ENCODE data around the gene HRH4. TPM values are rescaled to one million over a fixed set of nuclear protein-coding genes. Genes with fewer than 3 reads are reported as not detected.

The HRH4 gene, protein sequence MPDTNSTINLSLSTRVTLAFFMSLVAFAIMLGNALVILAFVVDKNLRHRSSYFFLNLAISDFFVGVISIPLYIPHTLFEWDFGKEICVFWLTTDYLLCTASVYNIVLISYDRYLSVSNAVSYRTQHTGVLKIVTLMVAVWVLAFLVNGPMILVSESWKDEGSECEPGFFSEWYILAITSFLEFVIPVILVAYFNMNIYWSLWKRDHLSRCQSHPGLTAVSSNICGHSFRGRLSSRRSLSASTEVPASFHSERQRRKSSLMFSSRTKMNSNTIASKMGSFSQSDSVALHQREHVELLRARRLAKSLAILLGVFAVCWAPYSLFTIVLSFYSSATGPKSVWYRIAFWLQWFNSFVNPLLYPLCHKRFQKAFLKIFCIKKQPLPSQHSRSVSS
- total RNA-seq (2014; rRNA removed; shearing (Covaris generic)): not detected in 2 replicates
- 0.05 and 0.06 TPM in 2 replicates for polyA plus RNA-seq (2015; cell fraction: cytosol; rRNA removed)
- 0.09 and 0.43 TPM in 2 replicates for polyA plus RNA-seq (2015; cell fraction: nucleus; rRNA removed)

DNA sequence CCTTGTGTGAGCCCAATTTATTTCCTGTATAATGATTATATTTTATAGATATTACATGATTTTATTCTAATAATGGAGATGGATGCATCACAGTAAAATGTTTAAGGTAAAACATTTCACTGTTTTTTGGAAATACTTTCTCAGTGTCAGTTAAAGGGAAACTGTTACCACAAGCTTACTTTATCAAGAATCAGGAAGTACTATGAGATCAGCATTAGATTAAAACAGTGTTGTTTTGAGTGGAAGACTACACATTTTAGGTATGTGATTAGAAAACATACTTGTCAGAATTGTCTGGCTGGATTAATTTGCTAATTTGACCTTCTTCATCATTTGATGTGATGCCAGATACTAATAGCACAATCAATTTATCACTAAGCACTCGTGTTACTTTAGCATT lies at the start of gene HRH4:
HRH4 (plus strand) TSS at position 250 of the 400 bp plus-strand sequence; CDS start at position 342, 92 bp downstream.
- DNase-seq (ENCODE audit: low read depth, low spot score): no peak
- in situ Hi-C loops (cut with HindIII; ENCODE audit: low pct_unique_long_range_greater_than_20kb, low sequenced_read_pairs): no loop called here

DNA sequence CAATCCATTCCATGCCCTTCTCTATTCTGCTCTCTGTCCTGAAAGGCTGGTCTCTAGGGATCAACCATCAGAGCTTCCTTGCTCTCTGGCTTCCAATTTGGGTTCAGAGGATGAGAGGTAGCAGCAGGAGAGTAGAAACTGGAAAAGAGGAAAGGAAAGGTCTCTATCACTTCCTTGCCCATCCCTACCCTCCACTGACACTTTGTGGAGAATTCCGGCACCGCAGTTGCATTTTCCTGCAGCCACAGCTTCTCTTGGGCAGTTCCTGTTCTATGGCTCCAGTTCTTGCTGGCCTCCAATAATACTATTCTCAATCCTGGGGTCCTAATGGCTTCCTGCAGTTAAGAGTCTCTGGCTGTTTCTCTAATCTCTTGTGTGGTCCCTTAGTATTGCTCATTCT lies 47.3 kb upstream of the HRH4 start:
- peak; percentile 67 for DNase-seq (ENCODE audit: low read depth, low spot score)
- in situ Hi-C loops (cut with HindIII; ENCODE audit: low pct_unique_long_range_greater_than_20kb, low sequenced_read_pairs): no loop called here

DNA sequence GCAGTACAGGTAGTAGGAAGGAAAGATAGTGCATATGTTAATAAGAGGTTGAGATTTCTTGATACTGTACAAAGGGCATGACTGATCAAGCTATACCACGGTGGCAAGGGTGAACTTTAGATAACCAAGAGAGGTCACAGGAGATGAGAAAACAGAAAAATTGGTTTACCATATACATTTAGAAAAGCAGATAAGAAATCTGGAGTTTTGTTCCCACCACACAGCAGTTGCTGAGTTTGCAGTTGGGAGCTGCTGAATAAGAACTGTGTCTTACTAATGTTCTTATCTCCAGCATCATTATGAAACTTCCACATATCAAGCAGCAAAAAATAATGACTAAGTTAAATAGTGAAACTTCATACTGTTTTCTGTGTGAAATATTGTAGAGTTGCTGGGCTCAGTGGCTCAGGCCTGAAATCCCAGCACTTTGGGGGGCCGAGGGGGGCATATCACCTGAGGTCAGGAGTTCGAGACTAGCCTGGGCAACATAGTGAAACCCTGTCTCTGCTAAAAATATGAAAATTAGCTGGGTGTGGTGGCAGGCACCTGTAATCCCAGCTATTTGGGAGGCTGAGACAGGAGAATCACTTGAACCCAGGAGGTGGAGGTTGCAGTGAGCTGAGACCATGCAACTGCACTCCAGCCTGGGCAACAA lies 46.0 kb upstream of the HRH4 start:
- in situ Hi-C loops (cut with HindIII; ENCODE audit: low pct_unique_long_range_greater_than_20kb, low sequenced_read_pairs): no loop called here
- no peak for DNase-seq (ENCODE audit: low read depth, low spot score)

DNA sequence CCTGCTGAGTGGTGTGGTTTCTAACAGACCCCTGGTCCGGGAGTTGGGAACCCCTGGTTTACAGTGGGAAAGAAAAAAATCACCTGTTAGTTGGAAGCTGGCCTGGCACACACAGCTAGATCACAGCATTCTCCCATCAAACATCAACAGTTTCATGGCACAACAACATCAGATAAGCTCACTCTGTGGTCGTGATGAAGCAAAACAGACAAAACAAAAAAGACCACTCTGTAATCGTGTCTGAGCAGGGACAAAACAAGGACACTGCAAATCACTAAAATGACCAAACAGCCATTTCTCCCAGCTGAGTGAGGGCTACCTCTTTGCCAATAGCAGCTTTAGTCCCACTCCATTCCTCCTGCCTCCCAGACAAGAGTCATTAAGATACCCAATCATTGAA lies 43.0 kb upstream of the HRH4 start:
- DNase-seq (ENCODE audit: low read depth, low spot score): no peak
- in situ Hi-C loops (cut with HindIII; ENCODE audit: low pct_unique_long_range_greater_than_20kb, low sequenced_read_pairs): no loop called here

DNA sequence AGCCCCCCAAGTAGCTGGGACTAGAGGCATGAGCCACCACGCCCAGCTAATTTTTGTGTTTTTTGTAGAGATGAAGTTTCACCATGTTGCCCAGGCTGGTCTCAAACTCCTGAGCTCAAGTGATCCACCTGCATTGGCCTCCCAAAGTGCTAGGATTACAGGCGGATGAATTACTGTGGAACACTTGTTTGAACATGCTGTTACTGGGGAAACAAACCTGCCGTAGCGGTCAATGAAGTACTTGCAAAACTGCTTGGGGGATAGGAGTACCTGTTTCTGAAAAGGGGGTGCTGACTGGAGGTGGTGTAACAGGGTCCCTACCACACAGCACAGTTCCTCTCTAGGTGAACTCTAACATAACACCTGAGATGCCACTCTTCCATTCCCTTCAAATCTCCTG lies 39.9 kb upstream of the HRH4 start:
- no peak for DNase-seq (ENCODE audit: low read depth, low spot score)
- in situ Hi-C loops (cut with HindIII; ENCODE audit: low pct_unique_long_range_greater_than_20kb, low sequenced_read_pairs): no loop called here

DNA sequence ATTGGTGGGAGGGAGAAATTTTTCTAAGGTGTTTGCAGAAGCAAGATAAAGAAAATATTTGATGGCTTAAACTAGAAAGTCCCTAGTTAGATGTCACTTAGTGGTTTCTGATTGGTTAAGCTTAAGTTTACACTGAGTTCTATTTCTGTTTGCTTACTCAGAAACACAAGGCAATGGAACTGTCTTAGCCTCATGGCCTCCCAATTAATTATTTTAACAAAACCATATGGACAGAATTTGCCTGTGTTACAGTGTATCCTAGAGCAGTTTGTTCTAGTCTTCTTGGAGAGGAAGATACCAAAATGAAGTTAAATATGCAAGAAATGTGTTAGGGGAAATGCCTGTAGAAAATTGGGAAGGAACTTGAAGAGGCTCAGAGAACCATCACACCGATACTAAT lies 38.6 kb upstream of the HRH4 start:
- in situ Hi-C loops (cut with HindIII; ENCODE audit: low pct_unique_long_range_greater_than_20kb, low sequenced_read_pairs): no loop called here
- DNase-seq (ENCODE audit: low read depth, low spot score): no peak

DNA sequence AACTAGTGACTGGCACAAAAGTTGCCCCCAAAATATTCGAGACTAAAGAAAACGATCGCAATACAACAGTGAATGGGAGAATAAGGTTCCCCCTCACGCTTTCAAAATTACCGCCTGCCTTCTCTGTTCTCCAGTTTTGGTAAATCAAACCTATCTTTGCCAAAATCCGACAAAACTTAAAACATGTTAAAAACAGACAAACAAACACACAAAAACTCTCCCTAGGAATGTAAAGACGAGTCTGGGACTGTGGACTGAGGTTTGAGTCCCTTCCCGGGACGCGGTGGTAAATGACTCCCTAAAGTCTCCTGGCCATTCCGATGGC lies 34.4 kb upstream of the HRH4 start:
- in situ Hi-C loops (cut with HindIII; ENCODE audit: low pct_unique_long_range_greater_than_20kb, low sequenced_read_pairs): no loop called here
- no peak for DNase-seq (ENCODE audit: low read depth, low spot score)

DNA sequence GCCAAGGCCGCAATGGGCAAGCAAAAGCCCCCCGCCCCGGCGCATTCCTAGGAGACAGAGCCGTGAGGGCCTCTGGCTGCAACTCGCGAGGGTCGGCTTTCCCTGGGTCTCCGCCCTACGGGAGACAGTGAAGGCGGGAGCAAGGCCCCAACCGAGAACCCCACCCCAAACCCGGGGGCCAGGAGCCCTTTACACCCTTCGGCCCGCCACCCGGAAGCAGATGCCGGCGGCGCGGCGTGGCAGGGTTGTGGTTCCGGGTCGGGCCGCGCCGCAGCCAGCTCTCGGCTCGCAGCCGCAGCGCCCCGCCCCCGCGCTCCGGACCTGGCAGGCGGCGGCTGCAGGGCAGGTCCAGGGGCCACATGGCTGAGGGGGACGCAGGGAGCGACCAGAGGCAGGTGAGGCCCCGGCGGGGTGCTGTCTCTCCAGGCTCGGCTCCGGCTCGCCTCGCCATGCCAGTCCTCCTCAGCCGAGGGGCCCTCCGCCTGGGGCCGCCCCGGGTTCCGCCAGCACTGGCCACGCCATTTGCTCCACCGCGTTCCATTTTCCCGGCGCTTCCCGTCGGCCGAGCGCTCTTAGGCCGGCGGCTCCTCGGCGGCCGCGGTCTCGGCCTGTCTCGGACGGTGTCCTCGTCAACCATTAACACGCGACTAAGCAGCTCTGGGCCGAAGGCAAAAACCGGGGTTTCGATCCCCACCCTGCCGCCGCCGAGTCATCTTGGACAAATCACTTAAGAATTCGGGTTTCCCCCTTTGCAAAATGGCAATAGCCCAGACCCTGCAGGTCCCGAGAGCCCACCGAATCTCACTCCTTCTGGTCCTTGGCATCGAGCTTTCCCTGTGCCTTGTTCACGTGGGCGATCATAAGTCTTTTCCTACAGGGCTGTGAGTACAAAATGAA lies 33.8 kb upstream of the HRH4 start, which contains the start of gene IMPACT:
IMPACT (plus strand) TSS at position 273 of the 897 bp plus-strand sequence; CDS start at position 360, 87 bp downstream.
- in situ Hi-C loops (cut with HindIII; ENCODE audit: low pct_unique_long_range_greater_than_20kb, low sequenced_read_pairs): no loop called here
- peak; percentile 77 for DNase-seq (ENCODE audit: low read depth, low spot score)

DNA sequence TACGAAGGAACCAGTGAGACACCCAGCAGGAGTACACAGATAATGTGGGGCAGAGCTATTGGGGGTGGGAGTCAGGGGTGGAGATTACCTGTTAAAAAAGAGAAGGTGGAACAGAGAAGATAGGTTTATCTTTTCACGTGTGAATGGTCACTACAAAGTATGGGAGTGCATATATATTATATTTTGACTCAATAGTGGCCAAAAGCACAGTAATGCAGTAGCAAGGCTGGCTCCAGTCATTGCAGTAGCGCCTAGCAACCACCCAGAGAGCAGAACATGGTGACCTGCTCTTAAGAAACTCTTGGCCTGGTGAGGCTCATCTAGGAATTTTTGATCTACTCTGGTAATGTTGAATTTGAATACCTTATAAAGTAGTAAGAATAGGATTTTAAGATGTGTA lies 33.0 kb upstream of the HRH4 start:
- peak; percentile 22 for DNase-seq (ENCODE audit: low read depth, low spot score)
- in situ Hi-C loops (cut with HindIII; ENCODE audit: low pct_unique_long_range_greater_than_20kb, low sequenced_read_pairs): no loop called here

DNA sequence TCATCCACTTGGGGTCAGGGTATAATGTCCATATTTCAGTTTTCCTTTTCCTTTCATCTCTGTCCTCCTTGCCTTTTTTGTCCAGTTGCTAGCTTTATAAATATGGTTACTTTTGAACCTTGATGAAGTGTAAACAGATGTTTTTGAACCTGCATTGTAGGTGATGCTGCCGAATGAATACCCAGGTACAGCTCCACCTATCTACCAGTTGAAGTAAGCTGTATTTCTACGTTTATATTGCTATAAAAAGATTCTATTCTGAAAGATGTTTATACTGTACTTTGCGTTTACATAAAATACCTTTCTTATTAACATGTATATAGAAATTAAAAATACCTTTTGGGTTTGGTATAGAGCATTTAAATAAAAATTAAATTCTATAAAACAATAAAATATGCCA lies 31.7 kb upstream of the HRH4 start:
- in situ Hi-C loops (cut with HindIII; ENCODE audit: low pct_unique_long_range_greater_than_20kb, low sequenced_read_pairs): no loop called here
- DNase-seq (ENCODE audit: low read depth, low spot score): no peak

DNA sequence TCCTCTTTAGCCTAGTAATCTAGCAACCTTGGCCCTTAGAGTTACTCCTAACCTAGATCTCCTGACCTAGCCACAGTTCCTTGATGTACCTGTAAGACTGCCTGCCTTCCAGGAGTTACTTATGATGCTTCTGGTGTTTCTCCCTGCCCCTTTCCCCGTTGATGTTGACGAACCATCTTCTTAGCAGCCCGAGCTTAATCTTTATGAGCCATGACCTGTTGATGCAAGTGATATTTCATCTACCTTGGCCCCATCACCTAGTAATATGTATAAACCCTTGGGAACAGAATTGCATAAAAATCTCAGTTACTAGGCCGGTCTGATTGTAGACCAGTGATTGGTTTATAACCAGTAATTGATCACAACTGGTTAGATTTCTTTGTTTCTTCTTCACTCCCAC lies 31.2 kb upstream of the HRH4 start:
- DNase-seq (ENCODE audit: low read depth, low spot score): no peak
- in situ Hi-C loops (cut with HindIII; ENCODE audit: low pct_unique_long_range_greater_than_20kb, low sequenced_read_pairs): no loop called here

DNA sequence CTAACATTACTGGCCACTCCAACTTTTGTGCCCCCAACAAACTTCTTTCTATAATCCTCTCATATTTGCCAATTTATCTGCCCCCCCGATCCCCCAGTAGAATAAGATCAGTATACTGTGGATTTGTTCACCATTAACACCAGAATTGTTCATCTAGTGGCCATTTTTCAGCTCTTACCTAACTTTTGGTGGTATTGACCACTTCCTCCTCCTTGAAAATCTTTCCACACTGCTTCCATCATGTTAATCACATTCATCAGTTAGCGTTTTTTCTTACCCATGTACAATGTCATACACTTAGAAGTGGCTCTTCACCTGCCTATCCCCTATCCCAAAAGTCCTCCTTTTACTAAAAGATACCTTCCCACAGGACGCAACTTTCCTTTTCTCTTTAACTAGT lies 27.8 kb upstream of the HRH4 start:
- in situ Hi-C loops (cut with HindIII; ENCODE audit: low pct_unique_long_range_greater_than_20kb, low sequenced_read_pairs): no loop called here
- DNase-seq (ENCODE audit: low read depth, low spot score): no peak

DNA sequence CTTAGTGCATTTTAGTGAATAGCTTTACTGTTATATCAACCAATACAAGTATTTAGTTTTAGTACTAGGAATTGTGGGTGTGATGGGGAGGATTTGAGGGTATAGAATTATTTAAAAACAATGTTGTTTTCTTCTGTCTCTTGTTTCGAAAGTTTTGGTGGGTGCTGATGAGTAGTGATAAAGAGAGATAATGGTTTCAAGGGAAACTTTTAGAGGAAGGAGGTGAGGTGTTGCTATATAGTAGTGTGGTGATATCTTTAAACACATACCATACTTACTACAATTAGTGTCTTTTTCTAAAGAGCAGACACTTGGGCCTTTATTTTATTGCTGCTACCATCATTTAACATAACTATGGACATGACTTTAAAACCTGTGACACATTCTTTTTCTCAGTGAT lies 23.5 kb upstream of the HRH4 start:
- no peak for DNase-seq (ENCODE audit: low read depth, low spot score)
- in situ Hi-C loops (cut with HindIII; ENCODE audit: low pct_unique_long_range_greater_than_20kb, low sequenced_read_pairs): no loop called here

DNA sequence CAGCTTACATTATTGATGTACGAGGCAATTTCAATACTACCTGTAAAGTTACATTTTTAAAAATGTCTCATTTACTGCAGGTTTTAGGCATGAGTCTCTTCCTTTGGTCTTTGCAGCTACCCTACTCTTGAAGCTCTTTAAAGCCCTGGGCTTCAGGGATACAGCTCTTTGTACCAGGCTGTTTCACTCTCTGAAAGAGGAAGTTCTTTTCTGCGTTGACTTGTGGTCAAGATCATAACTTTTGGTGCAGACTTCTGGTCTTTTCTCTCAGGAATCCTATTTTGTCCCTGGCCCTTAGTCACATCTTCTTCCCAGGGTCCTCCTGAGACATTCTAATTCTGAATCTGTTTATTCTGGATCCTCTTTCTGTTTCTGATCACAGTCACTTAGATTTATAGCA lies 16.6 kb upstream of the HRH4 start:
- no peak for DNase-seq (ENCODE audit: low read depth, low spot score)
- in situ Hi-C loops (cut with HindIII; ENCODE audit: low pct_unique_long_range_greater_than_20kb, low sequenced_read_pairs): no loop called here

DNA sequence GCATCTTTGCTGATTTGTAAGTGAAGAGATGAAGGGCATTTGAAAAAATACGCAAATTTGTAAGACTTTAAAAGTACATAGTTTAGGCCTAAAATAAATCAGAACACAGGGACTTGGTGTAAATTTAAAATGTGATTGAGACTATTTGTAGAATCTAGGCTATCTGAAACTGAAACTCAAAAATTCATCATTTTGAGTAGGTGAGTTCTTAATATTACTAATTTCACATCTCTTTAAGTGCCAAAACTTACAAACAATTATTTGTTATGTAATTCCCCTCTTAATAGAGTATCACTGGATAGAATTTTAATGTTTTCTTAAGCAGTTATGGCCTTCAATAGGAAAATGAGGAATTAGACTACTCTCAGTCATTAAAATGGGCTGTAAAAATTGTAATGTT lies 14.0 kb upstream of the HRH4 start:
- DNase-seq (ENCODE audit: low read depth, low spot score): no peak
- in situ Hi-C loops (cut with HindIII; ENCODE audit: low pct_unique_long_range_greater_than_20kb, low sequenced_read_pairs): no loop called here

DNA sequence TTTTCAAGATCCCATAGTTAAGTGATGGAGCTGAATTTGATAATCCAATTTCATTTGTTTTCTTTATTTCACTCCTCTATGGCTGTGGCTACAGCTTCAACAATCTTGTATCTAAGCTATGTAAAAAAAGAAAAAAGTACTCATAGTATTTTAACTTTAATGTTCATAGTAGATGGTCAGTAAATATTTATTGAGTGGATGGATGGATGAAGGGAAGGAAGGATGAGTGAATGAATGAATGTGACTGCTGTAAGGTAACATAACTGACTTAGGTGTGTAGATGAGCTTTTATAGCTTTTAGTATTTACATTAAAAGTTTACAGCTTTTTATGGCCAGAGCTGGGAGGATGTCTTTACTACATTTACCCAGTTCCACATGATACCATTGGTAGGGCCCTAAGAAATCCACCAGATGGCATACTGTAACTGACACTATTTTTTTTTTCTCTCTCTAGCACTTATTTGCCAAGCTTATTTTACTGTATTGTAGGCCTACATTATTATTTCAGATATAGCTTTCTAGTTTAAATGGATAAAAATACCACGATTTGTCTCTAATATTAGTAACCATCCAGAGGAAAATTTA lies 13.4 kb upstream of the HRH4 start:
- in situ Hi-C loops (cut with HindIII; ENCODE audit: low pct_unique_long_range_greater_than_20kb, low sequenced_read_pairs): no loop called here
- DNase-seq (ENCODE audit: low read depth, low spot score): peak; percentile 39

DNA sequence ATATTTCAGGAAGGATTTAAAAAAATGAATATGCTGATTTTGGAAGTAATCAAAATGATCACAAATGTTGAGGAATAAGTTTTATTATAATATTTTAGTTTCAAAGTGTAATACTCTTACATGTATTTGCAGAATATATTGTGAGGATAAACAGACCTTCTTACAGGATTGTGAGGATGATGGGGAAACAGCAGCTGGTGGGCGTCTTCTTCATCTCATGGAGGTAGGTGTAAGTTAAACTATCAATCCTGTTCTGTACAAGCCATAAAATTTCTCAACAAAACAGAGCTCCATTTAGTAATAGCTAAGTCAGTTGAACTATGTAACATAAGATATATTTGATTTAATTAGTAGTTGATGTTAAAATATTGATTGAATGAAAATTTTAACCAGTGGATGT lies 12.5 kb upstream of the HRH4 start:
- in situ Hi-C loops (cut with HindIII; ENCODE audit: low pct_unique_long_range_greater_than_20kb, low sequenced_read_pairs): no loop called here

DNA sequence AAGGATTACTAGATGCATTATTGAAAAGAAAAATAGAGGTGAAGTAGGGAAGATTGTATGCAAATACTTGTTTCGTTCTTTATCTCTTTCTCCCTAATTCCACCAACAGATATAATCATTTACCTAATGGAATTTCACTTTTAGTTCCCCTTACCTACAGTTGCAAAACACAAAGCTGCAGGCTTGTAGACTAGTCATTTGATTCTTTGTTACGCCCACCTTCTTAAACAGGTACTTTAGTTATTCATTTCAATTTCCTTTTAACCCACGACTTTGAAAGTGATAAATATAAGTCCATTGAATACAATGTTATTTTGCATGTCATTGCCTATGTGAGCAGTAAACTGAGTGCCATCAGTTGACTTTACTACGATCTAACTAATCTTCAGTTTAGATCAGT lies 3.9 kb upstream of the HRH4 start:
- in situ Hi-C loops (cut with HindIII; ENCODE audit: low pct_unique_long_range_greater_than_20kb, low sequenced_read_pairs): no loop called here
- DNase-seq (ENCODE audit: low read depth, low spot score): no peak

More for the DNA sequence above, 12.5 kb upstream of the HRH4 start:
- no peak for DNase-seq (ENCODE audit: low read depth, low spot score)
